GM23248 (cell line): ENCODE results near the gene TSPEAR.

Experiments
- EZH2 ChIP-seq: fragments of 200-600 bp; sonication (generic); IDR thresholded peaks from 2 replicates; pipeline ENCODE4 v1.6.1; 2018; ENCODE audit warnings: antibody characterized with exemption, mild to moderate bottlenecking; ENCODE audit not compliant: insufficient read depth, poor library complexity, severe bottlenecking
- EZH2phosphoT487 ChIP-seq: fragments of 200-600 bp; sonication (generic); IDR thresholded peaks from 2 replicates; pipeline ENCODE4 v1.6.1; 2018; ENCODE audit warnings: antibody characterized with exemption, moderate library complexity, mild to moderate bottlenecking, low read depth; ENCODE audit not compliant: insufficient read depth

- TF ChIP-seq EZH2 (no peak), EZH2phosphoT487 (no peak)
These were observed 7.2 kb upstream of the TSPEAR start for GRCh38 chr21:44718571-44718970.
